Measurements from ENCODE around the gene PSMD5. TPM values are rescaled to one million over a fixed set of nuclear protein-coding genes. Genes with fewer than 3 reads are reported as not detected.

The PSMD5 gene
- total and polyA plus RNA-seq, 4 experiments from 2014 or later: 23.1 to 59.0 (median 36.0) TPM

DNA sequence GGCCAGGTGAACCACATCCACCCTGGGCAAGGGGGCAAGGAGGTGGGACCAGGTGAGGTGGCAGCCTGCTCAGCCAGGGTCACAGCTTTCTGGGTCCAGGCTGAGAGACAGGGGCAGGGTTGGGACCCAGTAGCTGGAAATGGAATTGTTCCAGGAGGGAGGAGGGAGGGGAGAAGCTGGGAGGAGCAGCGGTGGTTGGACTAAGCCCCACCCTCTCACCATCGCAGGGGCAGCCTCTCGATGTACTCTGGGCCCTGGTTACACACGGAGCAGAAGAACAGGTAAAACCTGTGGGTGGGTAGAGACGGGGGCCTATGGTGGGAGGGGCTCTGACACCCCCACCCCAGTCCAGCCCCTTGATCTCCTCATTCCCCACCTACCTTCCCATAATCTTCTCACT is 23.1 kb upstream of the PSMD5 start:
- H3K9me3 Mint-ChIP-seq: no peaks in the 10 kb centered on the region
- DNase-seq: no peak
- ChIA-PET POLR2A (ENCODE audit: partially characterized antibody) (interaction anchor here (1.1 to 74.5 kb wide), 5 partner anchors 13 to 73 kb away, joined by 3 to 5577 read pairs (median 20); partner anchors contain the start of genes FBXW2, PSMD5 and TRAF1), CTCF (ENCODE audit: partially characterized antibody) (interaction anchor here (1.3 to 16.8 kb wide), 2 partner anchors 26 to 68 kb away, joined by 4 to 254 read pairs; no protein-coding TSS in a partner anchor)
- H3K4me3 Mint-ChIP-seq: no peak overlapping the region
- Histone ChIP-seq H3K4me3 (ENCODE audit: low read length in 2 of 2) (no peak overlapping the region), H3K9me3 (ENCODE audit: control insufficient read depth in 1 of 2, low read length in 2 of 2) (no peaks in the 10 kb centered on the region), H3K36me3 (ENCODE audit: insufficient read depth, low read length) (peaks cover 65% of the 10 kb centered on the region), H3K27ac (ENCODE audit: low read depth, low read length) (no peak overlapping the region), H3K27me3 (ENCODE audit: insufficient read depth, low read length) (no peaks in the 10 kb centered on the region), H3K4me1 (ENCODE audit: insufficient read depth, low read length) (peaks cover 22% of the 10 kb centered on the region)
- no peaks in the 10 kb centered on the region for H3K27me3 Mint-ChIP-seq
- peak overlapping the region in 5 of 7 donors; percentile 17 to 56 (median 53) for H3K27ac Mint-ChIP-seq
- intact Hi-C loops (cut with micrococcal nuclease): no loop called here
- H3K36me3 Mint-ChIP-seq: peaks cover 28 to 55% of the 10 kb centered on the region in 2 donors
- H3K4me1 Mint-ChIP-seq: peaks cover 11 to 22% (median 18%) of the 10 kb centered on the region in 4 donors

DNA sequence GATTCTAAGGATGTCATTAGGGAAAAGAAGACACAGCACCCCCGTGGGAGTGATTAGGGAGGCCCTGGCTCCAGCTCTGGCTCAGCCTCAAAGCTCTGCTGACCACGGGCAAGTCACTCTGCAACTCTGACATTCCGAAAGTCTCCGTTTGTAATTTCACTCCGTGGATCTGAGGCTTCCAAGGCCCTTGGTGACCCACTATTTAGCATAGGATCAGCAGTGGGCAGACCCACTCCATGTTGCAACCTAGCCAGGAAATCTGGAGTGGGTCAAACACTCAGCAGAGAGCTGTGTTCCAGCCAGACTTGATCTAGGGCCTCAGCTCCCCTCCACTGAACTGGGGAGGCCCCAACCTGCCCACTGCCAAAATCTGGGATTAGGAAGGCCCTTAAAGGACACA is 22.5 kb upstream of the PSMD5 start:
- CTCF ChIA-PET (ENCODE audit: partially characterized antibody): interaction anchor here (1.3 to 16.8 kb wide), 2 partner anchors 26 to 69 kb away, joined by 4 to 254 read pairs; no protein-coding TSS in a partner anchor
- Histone ChIP-seq H3K36me3 (ENCODE audit: insufficient read depth, low read length) (peaks cover 71% of the 10 kb centered on the region), H3K27ac (ENCODE audit: low read depth, low read length) (no peak overlapping the region), H3K4me1 (ENCODE audit: insufficient read depth, low read length) (peaks cover 19% of the 10 kb centered on the region), H3K4me3 (ENCODE audit: low read length in 2 of 2) (no peak overlapping the region), H3K9me3 (ENCODE audit: control insufficient read depth in 1 of 2, low read length in 2 of 2) (no peaks in the 10 kb centered on the region), H3K27me3 (ENCODE audit: insufficient read depth, low read length) (no peaks in the 10 kb centered on the region)
- intact Hi-C loops (cut with micrococcal nuclease): no loop called here
- peak overlapping the region in 1 of 7 donors; percentile 9 for H3K27ac Mint-ChIP-seq
- peaks cover 35 to 61% of the 10 kb centered on the region in 2 donors for H3K36me3 Mint-ChIP-seq
- POLR2A ChIA-PET (ENCODE audit: partially characterized antibody): interaction anchor here (1.5 to 74.5 kb wide), 3 partner anchors 13 to 48 kb away, joined by 3 to 5577 read pairs (median 89); partner anchors contain the start of genes PSMD5 and TRAF1
- H3K4me3 Mint-ChIP-seq: no peak overlapping the region
- DNase-seq: no peak
- no peaks in the 10 kb centered on the region for H3K9me3 Mint-ChIP-seq
- H3K27me3 Mint-ChIP-seq: no peaks in the 10 kb centered on the region
- H3K4me1 Mint-ChIP-seq: peaks cover 11 to 21% (median 17%) of the 10 kb centered on the region in 4 donors

DNA sequence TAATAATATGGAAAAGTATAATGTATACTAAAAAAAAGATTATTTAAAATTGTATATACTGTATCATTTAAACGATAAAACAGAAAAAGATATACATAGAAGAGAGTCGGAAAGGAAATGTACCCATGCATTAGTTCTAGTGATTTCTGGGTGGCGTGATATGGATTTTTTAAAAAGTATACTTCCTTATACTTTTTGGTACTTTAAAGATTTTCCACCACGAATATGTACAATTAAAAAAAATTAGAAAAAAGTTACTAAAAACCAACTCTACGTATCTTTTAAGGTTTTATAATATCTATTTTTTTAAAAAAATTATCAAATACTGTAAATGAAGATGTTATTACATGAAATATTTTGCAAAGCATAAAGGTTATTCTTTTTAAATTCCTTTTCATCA is 22.0 kb upstream of the PSMD5 start:
- Mint-ChIP-seq H3K4me3 (no peak overlapping the region), H3K27ac (no peak overlapping the region), H3K27me3 (no peaks in the 10 kb centered on the region), H3K36me3 (peaks cover 39 to 64% of the 10 kb centered on the region in 2 donors), H3K4me1 (peaks cover 8 to 20% (median 14%) of the 10 kb centered on the region in 4 donors), H3K9me3 (no peaks in the 10 kb centered on the region)
- ChIA-PET CTCF (ENCODE audit: partially characterized antibody) (interaction anchor here (1.3 kb wide), 1 partner anchor 25 kb away, joined by 4 read pairs; no protein-coding TSS in a partner anchor), POLR2A (ENCODE audit: partially characterized antibody) (interaction anchor here (1.5 to 74.5 kb wide), 3 partner anchors 12 to 49 kb away, joined by 3 to 5577 read pairs (median 89); partner anchors contain the start of genes PSMD5 and TRAF1)
- H3K9me3 ChIP-seq (ENCODE audit: control insufficient read depth in 1 of 2, low read length in 2 of 2): no peaks in the 10 kb centered on the region
- peaks cover 15% of the 10 kb centered on the region for H3K4me1 ChIP-seq (ENCODE audit: insufficient read depth, low read length)
- H3K27ac ChIP-seq (ENCODE audit: low read depth, low read length): no peak overlapping the region
- H3K27me3 ChIP-seq (ENCODE audit: insufficient read depth, low read length): no peaks in the 10 kb centered on the region
- H3K4me3 ChIP-seq (ENCODE audit: low read length in 2 of 2): no peak overlapping the region
- H3K36me3 ChIP-seq (ENCODE audit: insufficient read depth, low read length): peaks cover 73% of the 10 kb centered on the region
- DNase-seq: no peak
- intact Hi-C loops (cut with micrococcal nuclease): no loop called here

DNA sequence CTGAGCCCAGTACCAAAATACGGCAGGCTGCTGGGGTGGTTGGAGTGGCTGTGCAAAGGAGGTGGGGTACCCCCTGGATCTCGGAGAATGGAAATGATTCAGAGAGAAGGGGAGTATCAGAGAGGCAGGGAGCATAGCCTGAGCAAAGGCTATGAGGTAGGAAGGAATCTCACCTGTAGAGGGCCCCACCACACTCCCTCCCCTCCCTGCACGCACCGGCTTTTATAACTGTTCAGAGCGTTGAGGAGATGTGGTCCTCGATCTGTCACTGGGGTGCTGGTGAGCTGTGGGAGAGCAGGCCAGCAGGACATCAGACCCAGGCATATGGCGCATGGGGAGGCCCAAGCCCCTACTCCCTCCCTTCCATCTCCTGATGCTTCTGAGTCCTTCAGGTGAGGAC is 21.1 kb upstream of the PSMD5 start:
- H3K4me1 Mint-ChIP-seq: peaks cover 5 to 11% (median 8%) of the 10 kb centered on the region in 4 donors
- intact Hi-C loops (cut with micrococcal nuclease): no loop called here
- no peaks in the 10 kb centered on the region for H3K9me3 Mint-ChIP-seq
- ChIA-PET POLR2A (ENCODE audit: partially characterized antibody) (interaction anchor here (1.0 to 74.5 kb wide), 3 partner anchors 15 to 50 kb away, joined by 4 to 5577 read pairs (median 89); partner anchors contain the start of genes PSMD5 and TRAF1), CTCF (ENCODE audit: partially characterized antibody) (no interaction called here)
- Histone ChIP-seq H3K36me3 (ENCODE audit: insufficient read depth, low read length) (peaks cover 81% of the 10 kb centered on the region), H3K27ac (ENCODE audit: low read depth, low read length) (no peak overlapping the region), H3K4me3 (ENCODE audit: low read length in 2 of 2) (no peak overlapping the region), H3K27me3 (ENCODE audit: insufficient read depth, low read length) (no peaks in the 10 kb centered on the region), H3K4me1 (ENCODE audit: insufficient read depth, low read length) (peaks cover 7% of the 10 kb centered on the region), H3K9me3 (ENCODE audit: control insufficient read depth in 1 of 2, low read length in 2 of 2) (no peaks in the 10 kb centered on the region)
- H3K27me3 Mint-ChIP-seq: no peaks in the 10 kb centered on the region
- H3K4me3 Mint-ChIP-seq: no peak overlapping the region
- H3K36me3 Mint-ChIP-seq: peaks cover 44 to 66% of the 10 kb centered on the region in 2 donors
- peak overlapping the region in 2 of 7 donors; percentile 33 to 63 for H3K27ac Mint-ChIP-seq
- no peak for DNase-seq

DNA sequence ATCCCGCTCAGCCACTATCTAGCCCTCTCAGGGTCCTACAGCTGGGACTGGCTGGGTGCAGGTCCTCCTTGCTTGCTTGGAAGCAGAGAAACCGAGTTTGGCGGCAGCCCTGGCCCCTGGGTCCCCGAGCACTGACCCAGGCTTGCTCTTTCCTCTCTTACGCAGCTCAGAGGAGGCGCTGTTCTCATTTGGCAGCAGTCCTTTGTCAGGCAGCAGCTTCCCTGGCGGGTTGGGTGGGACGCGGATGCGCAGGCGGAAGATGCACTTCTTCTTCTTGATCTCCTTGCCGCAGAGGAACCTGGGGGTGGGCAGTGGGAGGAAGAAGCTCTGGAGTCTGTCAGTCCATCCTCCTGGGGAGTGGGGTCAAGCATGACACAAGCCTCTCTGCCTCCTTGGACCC is 19.7 kb upstream of the PSMD5 start:
- H3K27ac ChIP-seq (ENCODE audit: low read depth, low read length): no peak overlapping the region
- H3K27me3 ChIP-seq (ENCODE audit: insufficient read depth, low read length): no peaks in the 10 kb centered on the region
- no peaks in the 10 kb centered on the region for H3K9me3 ChIP-seq (ENCODE audit: control insufficient read depth in 1 of 2, low read length in 2 of 2)
- Mint-ChIP-seq H3K36me3 (peaks cover 55 to 73% of the 10 kb centered on the region in 2 donors), H3K27me3 (no peaks in the 10 kb centered on the region), H3K4me3 (no peak overlapping the region), H3K4me1 (peaks cover 0 to 5% (median under 1%) of the 10 kb centered on the region in 4 donors), H3K27ac (no peak overlapping the region), H3K9me3 (no peaks in the 10 kb centered on the region)
- CTCF ChIA-PET (ENCODE audit: partially characterized antibody): interaction anchor here (1.8 kb wide), 1 partner anchor 74 kb away, joined by 5 read pairs; no protein-coding TSS in a partner anchor
- DNase-seq: no peak
- intact Hi-C loops (cut with micrococcal nuclease): no loop called here
- no peaks in the 10 kb centered on the region for H3K4me1 ChIP-seq (ENCODE audit: insufficient read depth, low read length)
- POLR2A ChIA-PET (ENCODE audit: partially characterized antibody): interaction anchor here (1.2 to 74.5 kb wide), 3 partner anchors 17 to 69 kb away, joined by 3 to 5577 read pairs (median 89); partner anchors contain the start of genes FBXW2, PSMD5 and TRAF1
- H3K4me3 ChIP-seq (ENCODE audit: low read length in 2 of 2): no peak overlapping the region
- H3K36me3 ChIP-seq (ENCODE audit: insufficient read depth, low read length): peaks cover 91% of the 10 kb centered on the region

DNA sequence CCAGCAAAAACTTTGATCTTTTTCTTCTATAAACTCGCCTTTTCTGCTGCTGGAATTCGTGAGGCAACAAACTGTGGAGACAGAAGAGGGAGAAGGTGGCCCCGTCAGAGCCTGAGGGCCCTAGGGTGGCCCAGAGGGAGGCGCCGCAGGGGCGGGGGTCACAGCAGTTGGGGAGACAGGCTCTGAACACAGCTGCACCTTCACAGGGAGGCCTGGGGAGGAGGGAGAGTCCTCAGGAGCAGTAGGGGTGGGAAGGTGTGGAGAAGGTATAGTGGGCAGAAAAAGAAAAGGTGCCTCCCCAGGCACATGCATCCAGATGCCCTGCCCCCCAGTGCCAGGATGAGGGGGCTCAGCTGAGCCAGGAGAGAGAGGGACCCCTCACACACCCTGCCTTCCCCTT is 19.2 kb upstream of the PSMD5 start:
- POLR2A ChIA-PET (ENCODE audit: partially characterized antibody): interaction anchor here (1.2 to 74.5 kb wide), 3 partner anchors 16 to 69 kb away, joined by 3 to 5577 read pairs (median 89); partner anchors contain the start of genes FBXW2, PSMD5 and TRAF1
- Histone ChIP-seq H3K36me3 (ENCODE audit: insufficient read depth, low read length) (peaks cover 86% of the 10 kb centered on the region), H3K4me1 (ENCODE audit: insufficient read depth, low read length) (no peaks in the 10 kb centered on the region), H3K27me3 (ENCODE audit: insufficient read depth, low read length) (no peaks in the 10 kb centered on the region), H3K27ac (ENCODE audit: low read depth, low read length) (no peak overlapping the region), H3K4me3 (ENCODE audit: low read length in 2 of 2) (no peak overlapping the region), H3K9me3 (ENCODE audit: control insufficient read depth in 1 of 2, low read length in 2 of 2) (no peaks in the 10 kb centered on the region)
- Mint-ChIP-seq H3K4me1 (peaks cover 0 to 5% (median under 1%) of the 10 kb centered on the region in 4 donors), H3K27me3 (no peaks in the 10 kb centered on the region), H3K4me3 (no peak overlapping the region), H3K9me3 (no peaks in the 10 kb centered on the region), H3K27ac (peak overlapping the region in 4 of 7 donors; percentile 30 to 74 (median 64)), H3K36me3 (peaks cover 57 to 77% of the 10 kb centered on the region in 2 donors)
- CTCF ChIA-PET (ENCODE audit: partially characterized antibody): interaction anchor here (1.8 kb wide), 1 partner anchor 75 kb away, joined by 5 read pairs; no protein-coding TSS in a partner anchor
- DNase-seq: no peak
- intact Hi-C loops (cut with micrococcal nuclease): no loop called here

DNA sequence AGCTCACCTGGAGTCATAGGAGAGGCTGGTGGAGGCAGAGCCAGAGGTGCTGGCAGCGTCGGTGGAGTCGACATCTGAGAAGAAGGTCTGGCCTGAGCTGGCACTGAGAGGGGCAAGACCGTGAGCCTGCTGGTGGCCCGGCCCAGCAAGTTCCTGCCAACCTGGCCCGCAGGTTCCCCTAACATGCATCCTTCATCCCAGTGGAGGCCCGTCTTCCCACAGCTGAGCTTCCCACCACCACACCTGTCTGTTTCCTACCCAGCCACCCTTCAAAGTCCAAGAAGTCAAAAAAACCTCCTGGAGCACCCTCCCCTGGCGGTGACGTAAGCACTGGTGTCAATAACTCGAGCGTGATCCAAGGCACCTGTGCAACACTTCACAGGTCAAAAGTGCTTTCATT is 17.4 kb upstream of the PSMD5 start:
- peak overlapping the region in 2 of 7 donors; percentile 29 to 81 for H3K27ac Mint-ChIP-seq
- H3K9me3 Mint-ChIP-seq: no peaks in the 10 kb centered on the region
- Histone ChIP-seq H3K4me1 (ENCODE audit: insufficient read depth, low read length) (no peaks in the 10 kb centered on the region), H3K9me3 (ENCODE audit: control insufficient read depth in 1 of 2, low read length in 2 of 2) (no peaks in the 10 kb centered on the region), H3K27ac (ENCODE audit: low read depth, low read length) (no peak overlapping the region), H3K4me3 (ENCODE audit: low read length in 2 of 2) (no peak overlapping the region), H3K27me3 (ENCODE audit: insufficient read depth, low read length) (no peaks in the 10 kb centered on the region), H3K36me3 (ENCODE audit: insufficient read depth, low read length) (peaks cover 74% of the 10 kb centered on the region)
- ChIA-PET CTCF (ENCODE audit: partially characterized antibody) (no interaction called here), POLR2A (ENCODE audit: partially characterized antibody) (interaction anchor here (1.8 to 74.5 kb wide), 2 partner anchors 17 to 53 kb away, joined by 6 to 5577 read pairs; partner anchors contain the start of gene TRAF1)
- peaks cover 0 to 4% (median 0%) of the 10 kb centered on the region in 4 donors for H3K4me1 Mint-ChIP-seq
- no peak overlapping the region for H3K4me3 Mint-ChIP-seq
- DNase-seq: no peak
- peaks cover 53 to 78% of the 10 kb centered on the region in 2 donors for H3K36me3 Mint-ChIP-seq
- intact Hi-C loops (cut with micrococcal nuclease): no loop called here
- no peaks in the 10 kb centered on the region for H3K27me3 Mint-ChIP-seq

Data from CD4-positive, alpha-beta memory T cell (primary cell).